Measurements from ENCODE around the gene MMP2. TPM values are rescaled to one million over a fixed set of nuclear protein-coding genes. Genes with fewer than 3 reads are reported as not detected.

Gene MMP2
- total and polyA plus RNA-seq, 10 of the 15 experiments (the other 5 are each of a cell fraction or from before 2014, with no cell fraction given) = 0.37 to 0.80 (median 0.59) TPM; not detected in 7

GRCh38 chr16:55438281-55438680 lies 40.7 kb upstream of the MMP2 start:
- no peaks in the 10 kb centered on the region for H3K36me3 ChIP-seq (ENCODE audit: control insufficient read depth in 2 of 2, insufficient read depth in 2 of 2, low read length in 1 of 2)
- H2AFZ ChIP-seq (ENCODE audit: control insufficient read depth, low read depth, low read length) = no peak overlapping the region
- H3K4me1 ChIP-seq (ENCODE audit: control insufficient read depth, insufficient read depth, low read length) = no peaks in the 10 kb centered on the region
- intact Hi-C loops (cut with micrococcal nuclease; ENCODE audit: unreplicated experiment) (no loop called here), in situ Hi-C loops (cut with MboI) (no loop called here)
- no peaks in the 10 kb centered on the region for H3K27me3 ChIP-seq (replicated peaks in 1 of 2; ENCODE audit: control insufficient read depth in 2 of 2, insufficient read depth in 2 of 2, low read length in 1 of 2)
- ChIA-PET SMC1A (ENCODE audit: uncharacterized antibody, unreplicated experiment) (no interaction called here), RAD21 (ENCODE audit: unreplicated experiment) (interaction anchor here (2.2 kb wide), 1 partner anchor 27 kb away, joined by 4 read pairs; no protein-coding TSS in a partner anchor), POLR2A (no interaction called here), CTCF (interaction anchor here (0.7 kb wide), 1 partner anchor 1402 kb away, joined by 3 read pairs; no protein-coding TSS in a partner anchor)
- no peak overlapping the region for H3K4me2 ChIP-seq (ENCODE audit: control insufficient read depth, insufficient read depth)
- no peaks in the 10 kb centered on the region for H3K9me3 ChIP-seq (replicated peaks; ENCODE audit: control insufficient read depth, insufficient read depth, low read length)
- no TSS peak for BruUV-seq (replicated peaks)
- H3K79me2 ChIP-seq (ENCODE audit: control insufficient read depth, insufficient read depth, low read length) = no peaks in the 10 kb centered on the region
- ATAC-seq (no peak), FAIRE-seq (no peak), DNase-seq (ENCODE audit: low read depth, low spot score) (no peak)
- H3K4me3 ChIP-seq = no peak overlapping the region
- H4K20me1 ChIP-seq (ENCODE audit: control insufficient read depth, insufficient read depth) = no peaks in the 10 kb centered on the region
- TF ChIP-seq KDM1A (IDR thresholded peaks at IDR 0.05; ENCODE audit: borderline replicate concordance) (no peak), SUPT20H (IDR thresholded peaks at IDR 0.05; ENCODE audit: borderline replicate concordance, control insufficient read depth, low read depth, low read length) (no peak), USF2 (IDR thresholded peaks at IDR 0.05; ENCODE audit: borderline replicate concordance, low read depth, low read length) (no peak), DPF2 (IDR thresholded peaks at IDR 0.05) (no peak), NBN (IDR thresholded peaks at IDR 0.05) (no peak), BACH1 (IDR thresholded peaks at IDR 0.05; ENCODE audit: borderline replicate concordance) (no peak), ZSCAN29 (IDR thresholded peaks at IDR 0.05) (no peak), MTA3 (IDR thresholded peaks at IDR 0.05; ENCODE audit: borderline replicate concordance, low read length) (no peak), SMAD5 (IDR thresholded peaks at IDR 0.05; ENCODE audit: low read depth) (no peak), ASH2L (IDR thresholded peaks at IDR 0.05; ENCODE audit: borderline replicate concordance, low read depth) (no peak), ZBTB40 (IDR thresholded peaks at IDR 0.05; ENCODE audit: borderline replicate concordance) (no peak), RAD51 (IDR thresholded peaks at IDR 0.05) (no peak), BCLAF1 (IDR thresholded peaks at IDR 0.05) (no peak), YY1 (IDR thresholded peaks at IDR 0.05; ENCODE audit: low read depth, low read length) (no peak), CBFB (IDR thresholded peaks at IDR 0.05; ENCODE audit: low read depth) (no peak), ZNF217 (IDR thresholded peaks at IDR 0.05) (no peak), MYC (IDR thresholded peaks at IDR 0.05; ENCODE audit: insufficient read depth, insufficient read length, insufficient replicate concordance, low read length, severe bottlenecking) (no peak), TCF3 (IDR thresholded peaks at IDR 0.05; ENCODE audit: borderline replicate concordance, insufficient read depth, low read depth, low read length) (no peak), RFX5 (IDR thresholded peaks at IDR 0.05; ENCODE audit: low read depth, low read length) (no peak)
- H3K9ac ChIP-seq (ENCODE audit: control insufficient read depth, insufficient read depth, low read length) = no peak overlapping the region
- no peak overlapping the region for H3K27ac ChIP-seq (ENCODE audit: control insufficient read depth, insufficient read depth)

All from GM12878 (cell line).